Measurements from ENCODE around the gene DARS1.

DNA sequence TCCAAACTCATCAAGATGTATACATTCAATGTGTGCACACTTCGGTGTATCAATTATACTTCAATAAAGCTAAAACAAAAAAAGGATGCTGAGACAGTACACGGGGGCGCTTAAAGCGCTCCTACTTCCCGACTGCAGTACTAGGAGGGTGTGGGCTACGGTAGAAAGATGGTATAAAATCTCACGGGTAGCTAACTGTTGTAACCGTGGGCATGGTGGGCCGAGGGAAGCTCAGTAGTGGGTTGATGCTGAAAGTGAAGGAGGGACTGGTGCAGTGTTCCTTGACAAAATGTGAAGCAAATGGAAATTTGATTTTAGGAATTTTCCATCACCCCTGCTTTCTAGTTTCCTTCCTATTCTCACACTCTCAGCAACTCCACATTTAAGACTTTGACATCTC is 42.6 kb upstream of the DARS1 start:
- TF ChIP-seq, protein P1, sequence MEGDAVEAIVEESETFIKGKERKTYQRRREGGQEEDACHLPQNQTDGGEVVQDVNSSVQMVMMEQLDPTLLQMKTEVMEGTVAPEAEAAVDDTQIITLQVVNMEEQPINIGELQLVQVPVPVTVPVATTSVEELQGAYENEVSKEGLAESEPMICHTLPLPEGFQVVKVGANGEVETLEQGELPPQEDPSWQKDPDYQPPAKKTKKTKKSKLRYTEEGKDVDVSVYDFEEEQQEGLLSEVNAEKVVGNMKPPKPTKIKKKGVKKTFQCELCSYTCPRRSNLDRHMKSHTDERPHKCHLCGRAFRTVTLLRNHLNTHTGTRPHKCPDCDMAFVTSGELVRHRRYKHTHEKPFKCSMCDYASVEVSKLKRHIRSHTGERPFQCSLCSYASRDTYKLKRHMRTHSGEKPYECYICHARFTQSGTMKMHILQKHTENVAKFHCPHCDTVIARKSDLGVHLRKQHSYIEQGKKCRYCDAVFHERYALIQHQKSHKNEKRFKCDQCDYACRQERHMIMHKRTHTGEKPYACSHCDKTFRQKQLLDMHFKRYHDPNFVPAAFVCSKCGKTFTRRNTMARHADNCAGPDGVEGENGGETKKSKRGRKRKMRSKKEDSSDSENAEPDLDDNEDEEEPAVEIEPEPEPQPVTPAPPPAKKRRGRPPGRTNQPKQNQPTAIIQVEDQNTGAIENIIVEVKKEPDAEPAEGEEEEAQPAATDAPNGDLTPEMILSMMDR (IDR thresholded peaks at IDR 0.05), result no peak
- no peak for TF ChIP-seq POLR2A (IDR thresholded peaks at IDR 0.05)
